ENCODE results near the gene CHD9. TPM values are rescaled to one million over a fixed set of nuclear protein-coding genes. Genes with fewer than 3 reads are reported as not detected.
"Not testable (repeated sequence)": the region's sequence is repeated elsewhere in the genome, so short reads cannot be mapped to it uniquely, and the experiment has no call there.

CHD9 gene
- total RNA-seq, 1 donor from 2014 or later = 126 TPM

GRCh38 chr16:53207810-53208752 is 153.3 kb downstream of the CHD9 start:
- peak; percentile 94 for DNase-seq

- peak; percentile 40 for DNase-seq
Observed at GRCh38 chr16:53209429-53209828, 154.6 kb downstream of the CHD9 start.

GRCh38 chr16:53209877-53210276 is 155.1 kb downstream of the CHD9 start:
- peak; percentile 37 for DNase-seq

GRCh38 chr16:53211253-53211652 is 156.5 kb downstream of the CHD9 start:
- DNase-seq = no peak

- DNase-seq = no peak
Observed at GRCh38 chr16:53212893-53213223, 158.1 kb downstream of the CHD9 start.

GRCh38 chr16:53213542-53213941 is 158.8 kb downstream of the CHD9 start:
- no peak for DNase-seq

- no peak for DNase-seq
Observed at GRCh38 chr16:53216798-53217197, 162.0 kb downstream of the CHD9 start.

- DNase-seq = peak; percentile 66
Observed at GRCh38 chr16:53219371-53219770, 164.6 kb downstream of the CHD9 start.

GRCh38 chr16:53219795-53220454 is 165.1 kb downstream of the CHD9 start:
- no peak for DNase-seq

GRCh38 chr16:53220585-53220984 is 165.8 kb downstream of the CHD9 start:
- no peak for DNase-seq

- DNase-seq = no peak
Observed at GRCh38 chr16:53224951-53225533, 170.3 kb downstream of the CHD9 start.

- DNase-seq = no peak
Observed at GRCh38 chr16:53232826-53233529, 178.2 kb downstream of the CHD9 start.

- DNase-seq = no peak
Observed at GRCh38 chr16:53234836-53235235, 180.0 kb downstream of the CHD9 start.

- no peak for DNase-seq
Observed at GRCh38 chr16:53235851-53236250, 181.1 kb downstream of the CHD9 start.

GRCh38 chr16:53249331-53249730 is 194.5 kb downstream of the CHD9 start:
- no peak for DNase-seq

- DNase-seq = no peak
Observed at GRCh38 chr16:53257001-53257400, 202.2 kb downstream of the CHD9 start.

- DNase-seq = no peak
Observed at GRCh38 chr16:53258809-53259208, 204.0 kb downstream of the CHD9 start.

GRCh38 chr16:53261276-53261675 is 206.5 kb downstream of the CHD9 start:
- no peak for DNase-seq

- no peak for DNase-seq
Observed at GRCh38 chr16:53262645-53263044, 207.9 kb downstream of the CHD9 start.

GRCh38 chr16:53266156-53266555 is 211.4 kb downstream of the CHD9 start:
- peak; percentile 48 for DNase-seq

- DNase-seq = not testable (repeated sequence)
Observed at GRCh38 chr16:53278498-53278897, 223.7 kb downstream of the CHD9 start.

GRCh38 chr16:53281280-53281679 is 226.5 kb downstream of the CHD9 start:
- peak; percentile 26 for DNase-seq

- DNase-seq = no peak
Observed at GRCh38 chr16:53281859-53282258, 227.1 kb downstream of the CHD9 start.
